ENCODE data around the gene C6orf136.
A peak's percentile ranks its signal among the peaks of the same experiment; 100 is the strongest.

C6orf136 gene

GRCh38 chr6:30600451-30600961 lies 46.4 kb upstream of the C6orf136 start:
- H3K36me3 ChIP-seq, result peaks cover 62% of the 10 kb centered on the region
- no peaks in the 10 kb centered on the region for H3K9me3 ChIP-seq
- TF ChIP-seq CTCF (IDR thresholded peaks at IDR 0.05), result no peak
- no peaks in the 10 kb centered on the region for H3K4me1 ChIP-seq (ENCODE audit: control insufficient read depth in 1 of 2, insufficient read depth in 1 of 2, low read depth in 1 of 2, low read length in 1 of 2)
- H3K27ac ChIP-seq, result peak overlapping the region; percentile 58
- no peak overlapping the region for H3K4me3 ChIP-seq (ENCODE audit: low read depth in 1 of 2, low read length in 1 of 2)
- H3K27me3 ChIP-seq, result no peaks in the 10 kb centered on the region

- Histone ChIP-seq H3K27ac (peak overlapping the region; percentile 58), H3K4me1 (ENCODE audit: control insufficient read depth in 1 of 2, insufficient read depth in 1 of 2, low read depth in 1 of 2, low read length in 1 of 2) (peaks cover 3 to 5% of the 10 kb centered on the region in 2 experiments), H3K4me3 (ENCODE audit: low read depth in 1 of 2, low read length in 1 of 2) (no peak overlapping the region), H3K27me3 (no peaks in the 10 kb centered on the region), H3K36me3 (peaks cover 71% of the 10 kb centered on the region), H3K9me3 (no peaks in the 10 kb centered on the region)
- TF ChIP-seq CTCF (IDR thresholded peaks at IDR 0.05), result no peak
These were observed 45.5 kb upstream of the C6orf136 start for GRCh38 chr6:30601436-30601814.

- no peak for TF ChIP-seq CTCF (IDR thresholded peaks at IDR 0.05)
- H3K4me3 ChIP-seq (ENCODE audit: low read depth in 1 of 2, low read length in 1 of 2), result no peak overlapping the region
- peak overlapping the region; percentile 58 for H3K27ac ChIP-seq
These were observed 44.9 kb upstream of the C6orf136 start for GRCh38 chr6:30601815-30602641.

GRCh38 chr6:30603961-30604360 lies 43.0 kb upstream of the C6orf136 start:
- Histone ChIP-seq H3K9me3 (no peaks in the 10 kb centered on the region), H3K27me3 (no peaks in the 10 kb centered on the region), H3K4me1 (ENCODE audit: control insufficient read depth in 1 of 2, insufficient read depth in 1 of 2, low read depth in 1 of 2, low read length in 1 of 2) (peaks cover 8 to 17% of the 10 kb centered on the region in 2 experiments), H3K36me3 (peaks cover 97% of the 10 kb centered on the region), H3K4me3 (ENCODE audit: low read depth in 1 of 2, low read length in 1 of 2) (no peak overlapping the region), H3K27ac (no peak overlapping the region)
- TF ChIP-seq CTCF (IDR thresholded peaks at IDR 0.05), result no peak

More at GRCh38 chr6:30601815-30602641, 44.9 kb upstream of the C6orf136 start:
- peaks cover 77% of the 10 kb centered on the region for H3K36me3 ChIP-seq
- H3K27me3 ChIP-seq, result no peaks in the 10 kb centered on the region
- no peaks in the 10 kb centered on the region for H3K9me3 ChIP-seq
- H3K4me1 ChIP-seq (ENCODE audit: control insufficient read depth in 1 of 2, insufficient read depth in 1 of 2, low read depth in 1 of 2, low read length in 1 of 2), result peaks cover 8 to 11% of the 10 kb centered on the region in 2 experiments

GRCh38 chr6:30610065-30610464 lies 36.9 kb upstream of the C6orf136 start:
- peak overlapping the region; percentile 19 for H3K27ac ChIP-seq
- H3K27me3 ChIP-seq, result no peaks in the 10 kb centered on the region
- TF ChIP-seq CTCF (IDR thresholded peaks at IDR 0.05), result no peak
- H3K9me3 ChIP-seq, result no peaks in the 10 kb centered on the region
- H3K4me1 ChIP-seq (ENCODE audit: control insufficient read depth in 1 of 2, insufficient read depth in 1 of 2, low read depth in 1 of 2, low read length in 1 of 2), result peaks cover 43 to 44% of the 10 kb centered on the region in 2 experiments
- no peak overlapping the region for H3K4me3 ChIP-seq (ENCODE audit: low read depth in 1 of 2, low read length in 1 of 2)
- peaks cover 48% of the 10 kb centered on the region for H3K36me3 ChIP-seq

Data from neutrophil (primary cell).